Smooth muscle cell (in vitro differentiated cells): Measurements from ENCODE around the gene AFTPH. TPM values are rescaled to one million over a fixed set of nuclear protein-coding genes. Genes with fewer than 3 reads are reported as not detected.

ENCODE experiments used
- DNase-seq: peaks from one replicate; lab custom pipeline; 2025; ENCODE audit not compliant: unreplicated experiment; lab: John Stamatoyannopoulos, UW
- H2AFZ ChIP-seq: fragments of 200-600 bp; sonication (generic); 2 replicates; pipeline ENCODE4 v1.6.0; 2016; ENCODE audit warnings: antibody characterized with exemption, low read depth, mild to moderate bottlenecking
- H3F3A ChIP-seq: fragments of 200-600 bp; sonication (generic); 2 replicates; pipeline ENCODE4 v1.6.0; 2017; ENCODE audit warnings: antibody characterized with exemption, low read depth
- H3K27ac ChIP-seq: fragments of 200-600 bp; sonication (generic); 2 replicates; pipeline ENCODE4 v1.5.1; 2016; ENCODE audit warnings: low read depth, mild to moderate bottlenecking
- H3K27me3 ChIP-seq: fragments of 200-600 bp; sonication (generic); 2 replicates; pipeline ENCODE4 v1.6.1; 2016; ENCODE audit warnings: low read depth, mild to moderate bottlenecking
- H3K36me3 ChIP-seq: fragments of 200-600 bp; sonication (generic); 2 replicates; pipeline ENCODE4 v1.5.1; 2016; ENCODE audit warnings: low read depth
- H3K4me1 ChIP-seq: fragments of 200-600 bp; sonication (generic); 2 replicates; pipeline ENCODE4 v1.5.1; 2016; ENCODE audit warnings: low read depth
- H3K4me2 ChIP-seq: fragments of 200-600 bp; sonication (generic); 2 replicates; pipeline ENCODE4 v1.6.0; 2016; ENCODE audit warnings: mild to moderate bottlenecking
- H3K4me3 ChIP-seq: fragments of 200-600 bp; sonication (generic); 2 replicates; pipeline ENCODE4 v1.5.1; 2016; ENCODE audit warnings: mild to moderate bottlenecking
- H3K79me2 ChIP-seq: fragments of 200-600 bp; sonication (generic); 2 replicates; pipeline ENCODE4 v1.6.0; 2016; ENCODE audit warnings: low read depth, mild to moderate bottlenecking
- H3K9ac ChIP-seq: fragments of 200-600 bp; sonication (generic); 2 replicates; pipeline ENCODE4 v1.6.0; 2016; ENCODE audit warnings: low read depth
- H3K9me3 ChIP-seq: fragments of 200-600 bp; sonication (generic); replicated peaks from 2 replicates; pipeline ENCODE4 v1.5.1; 2016; ENCODE audit warnings: low read depth
- H4K20me1 ChIP-seq: fragments of 200-600 bp; sonication (generic); 2 replicates; pipeline ENCODE4 v1.6.0; 2016; ENCODE audit warnings: low read depth
- WGBS: methylation state at CpG from one replicate; pipeline ENCODE4 v1.1.7; 2016; ENCODE audit warnings: low lambda C conversion rate; 5-methylcytosine and 5-hydroxymethylcytosine counted together
- polyA plus RNA-seq: library from polyadenylated mRNA; unstranded; fragments of >200 nt; fragmentation: Nextera tagmentation; extraction: Ambion mirVana; gene quantifications from 2 replicates; pipeline ENCODE4 v1.2.1, GENCODE V29; 2016
- total RNA-seq: library from RNA; depleted of rRNA; stranded (reverse); fragments of >200 nt; gene quantifications from 2 replicates; pipeline ENCODE4 v1.2.3, GENCODE V29; 2014
- TF ChIP-seq, protein P1 (sequence below): fragments of 200-600 bp; sonication (generic); IDR thresholded peaks from 2 replicates; pipeline ENCODE4 v1.5.1; 2017; ENCODE audit warnings: borderline replicate concordance, mild to moderate bottlenecking, antibody characterized with exemption; ENCODE audit not compliant: insufficient read depth, poor library complexity, severe bottlenecking

The AFTPH gene
- total and polyA plus RNA-seq, 2 experiments from 2014 or later: 5.5 to 26.3 TPM

DNA sequence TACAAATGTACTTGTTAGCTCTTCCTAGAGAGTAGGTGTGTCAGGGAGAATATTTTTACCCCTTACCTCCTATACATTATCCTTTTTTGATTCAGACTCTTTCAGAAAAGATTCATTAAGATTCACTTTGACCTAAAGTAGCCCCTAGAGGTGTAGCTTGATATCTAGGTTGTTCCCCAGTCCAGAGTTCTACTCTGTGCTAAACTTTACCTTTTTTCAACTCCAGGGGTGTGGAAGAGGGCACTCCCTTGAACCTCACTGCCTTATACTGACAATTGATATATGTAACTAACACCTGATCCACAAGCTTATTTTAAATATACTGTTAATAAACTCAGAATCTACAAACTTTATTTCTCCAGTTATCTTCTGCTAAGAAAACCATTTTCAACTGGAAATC, 30.0 kb downstream of the AFTPH start:
- Histone ChIP-seq H3K4me1 (no peaks in the 10 kb centered on the region), H3K9ac (no peak overlapping the region), H3K36me3 (no peaks in the 10 kb centered on the region), H3K27ac (no peak overlapping the region), H3K4me2 (no peak overlapping the region), H3F3A (no peaks in the 10 kb centered on the region), H3K4me3 (no peak overlapping the region), H3K9me3 (no peaks in the 10 kb centered on the region), H2AFZ (no peak overlapping the region), H3K27me3 (no peaks in the 10 kb centered on the region), H4K20me1 (peaks cover 30% of the 10 kb centered on the region), H3K79me2 (peaks cover 19% of the 10 kb centered on the region)
- TF ChIP-seq, protein P1, sequence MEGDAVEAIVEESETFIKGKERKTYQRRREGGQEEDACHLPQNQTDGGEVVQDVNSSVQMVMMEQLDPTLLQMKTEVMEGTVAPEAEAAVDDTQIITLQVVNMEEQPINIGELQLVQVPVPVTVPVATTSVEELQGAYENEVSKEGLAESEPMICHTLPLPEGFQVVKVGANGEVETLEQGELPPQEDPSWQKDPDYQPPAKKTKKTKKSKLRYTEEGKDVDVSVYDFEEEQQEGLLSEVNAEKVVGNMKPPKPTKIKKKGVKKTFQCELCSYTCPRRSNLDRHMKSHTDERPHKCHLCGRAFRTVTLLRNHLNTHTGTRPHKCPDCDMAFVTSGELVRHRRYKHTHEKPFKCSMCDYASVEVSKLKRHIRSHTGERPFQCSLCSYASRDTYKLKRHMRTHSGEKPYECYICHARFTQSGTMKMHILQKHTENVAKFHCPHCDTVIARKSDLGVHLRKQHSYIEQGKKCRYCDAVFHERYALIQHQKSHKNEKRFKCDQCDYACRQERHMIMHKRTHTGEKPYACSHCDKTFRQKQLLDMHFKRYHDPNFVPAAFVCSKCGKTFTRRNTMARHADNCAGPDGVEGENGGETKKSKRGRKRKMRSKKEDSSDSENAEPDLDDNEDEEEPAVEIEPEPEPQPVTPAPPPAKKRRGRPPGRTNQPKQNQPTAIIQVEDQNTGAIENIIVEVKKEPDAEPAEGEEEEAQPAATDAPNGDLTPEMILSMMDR: no peak
- no peak for DNase-seq

DNA sequence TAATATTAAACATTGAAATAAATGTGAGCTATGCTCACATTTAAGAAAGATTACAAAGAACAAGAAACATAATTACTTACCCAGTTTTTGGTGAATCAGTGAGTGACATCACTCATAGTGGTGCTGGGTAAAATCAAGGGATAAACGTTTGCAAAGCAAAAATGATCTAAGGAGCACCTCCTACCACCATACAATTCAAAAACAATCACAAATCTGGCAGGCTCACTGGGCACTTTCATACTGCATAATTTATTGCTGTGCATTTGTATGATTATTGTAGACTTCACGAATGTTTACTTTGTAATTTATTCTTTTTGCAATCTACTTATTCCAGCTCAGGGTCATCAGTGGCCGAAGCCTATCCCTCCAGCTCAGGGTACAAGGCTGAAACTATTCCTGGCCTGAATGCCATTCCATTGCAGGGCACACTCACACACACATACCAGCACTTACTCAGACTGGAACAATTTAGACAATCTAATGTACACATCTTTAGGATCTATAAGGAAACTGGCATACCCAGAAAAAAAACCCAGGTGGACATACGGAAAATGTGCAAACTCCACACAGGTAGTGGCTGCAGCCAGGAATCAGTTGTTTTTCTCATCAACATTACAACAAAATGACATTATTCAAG, 34.4 kb downstream of the AFTPH start:
- Histone ChIP-seq H3K9me3 (no peaks in the 10 kb centered on the region), H3K79me2 (no peaks in the 10 kb centered on the region), H3K4me3 (no peak overlapping the region), H3K27me3 (no peaks in the 10 kb centered on the region), H3K4me1 (no peaks in the 10 kb centered on the region), H4K20me1 (peaks cover 14% of the 10 kb centered on the region), H3K36me3 (no peaks in the 10 kb centered on the region), H3K4me2 (no peak overlapping the region), H2AFZ (no peak overlapping the region), H3K9ac (no peak overlapping the region), H3K27ac (no peak overlapping the region), H3F3A (no peaks in the 10 kb centered on the region)
- no peak for DNase-seq
- TF ChIP-seq, protein P1: no peak
- WGBS: 94% methylated on average over 4 of the region's 4 CpGs

DNA sequence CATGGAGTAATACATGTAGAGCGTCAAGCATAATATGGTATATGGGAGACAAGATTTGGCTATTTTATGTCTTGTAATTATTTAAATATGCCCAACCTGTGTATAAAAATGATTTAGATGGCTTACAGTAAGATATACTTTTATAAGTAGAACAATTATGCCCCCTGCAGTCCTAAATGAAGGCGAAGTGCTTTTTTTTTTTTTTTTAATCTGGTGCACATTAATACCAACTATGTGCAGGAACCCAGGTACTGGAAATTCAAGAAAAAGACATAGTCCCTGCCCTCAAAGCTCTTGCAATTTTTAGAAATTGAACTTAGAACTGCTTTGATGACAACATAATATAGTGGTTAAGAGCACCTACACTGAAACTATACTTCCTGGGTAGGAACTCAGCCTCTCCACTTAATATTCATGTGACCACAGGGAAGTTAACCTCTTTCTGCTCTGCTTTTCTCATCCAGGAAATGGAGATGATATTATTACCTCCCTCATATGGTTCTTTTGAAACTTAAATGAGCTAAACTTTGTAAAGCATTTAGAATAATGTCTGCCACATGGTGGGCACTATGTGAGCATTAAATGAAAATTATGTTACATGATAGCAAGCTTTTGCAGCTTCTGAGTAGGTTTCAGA, 38.1 kb downstream of the AFTPH start:
- H3K4me3 ChIP-seq: no peak overlapping the region
- no peak overlapping the region for H3K4me2 ChIP-seq
- no peaks in the 10 kb centered on the region for H3K9me3 ChIP-seq
- 99% methylated on average over 2 of the region's 2 CpGs for WGBS
- no peak overlapping the region for H3K9ac ChIP-seq
- H2AFZ ChIP-seq: no peak overlapping the region
- H3F3A ChIP-seq: no peaks in the 10 kb centered on the region
- no peaks in the 10 kb centered on the region for H3K79me2 ChIP-seq
- H4K20me1 ChIP-seq: peaks cover 18% of the 10 kb centered on the region
- TF ChIP-seq, protein P1: peak; percentile 32
- no peaks in the 10 kb centered on the region for H3K27me3 ChIP-seq
- DNase-seq: no peak
- H3K27ac ChIP-seq: no peak overlapping the region
- no peaks in the 10 kb centered on the region for H3K4me1 ChIP-seq
- H3K36me3 ChIP-seq: no peaks in the 10 kb centered on the region
